C4-2B (cell line): Measurements from ENCODE around the gene PYGO1.

Experiments
- CTCF ChIP-seq: fragments of 450-650 bp; conservative IDR thresholded peaks from 2 replicates; pipeline ENCODE4 v1.5.1; 2017; ENCODE audit warnings: mild to moderate bottlenecking
- ZFX ChIP-seq: fragments of 450-650 bp; IDR thresholded peaks from 2 replicates; pipeline ENCODE4 v1.6.1; 2017

- no peak for TF ChIP-seq CTCF
- TF ChIP-seq ZFX, result no peak
Measured at GRCh38 chr15:55628369-55628730, 40.2 kb upstream of the PYGO1 start.
